ENCODE measurements around the gene SMARCD3. TPM values are rescaled to one million over a fixed set of nuclear protein-coding genes. Genes with fewer than 3 reads are reported as not detected.

The SMARCD3 gene
- total RNA-seq, 2 experiments from 2014 or later = 1.5 to 1.9 TPM

GRCh38 chr7:151198945-151199848 is 49.3 kb downstream of the SMARCD3 start:
- Histone ChIP-seq H3K4me2 (ENCODE audit: low read length) (no peak overlapping the region), H3K4me1 (ENCODE audit: insufficient read depth, low read length, poor library complexity, severe bottlenecking) (no peaks in the 10 kb centered on the region), H3K9me2 (ENCODE audit: insufficient read depth, low read length) (no peaks in the 10 kb centered on the region), H3K9me3 (ENCODE audit: low read length) (no peaks in the 10 kb centered on the region), H3K27ac (ENCODE audit: low read depth, low read length, poor library complexity, severe bottlenecking) (no peak overlapping the region), H4K20me1 (ENCODE audit: insufficient read depth, low read length) (no peaks in the 10 kb centered on the region), H3K79me2 (ENCODE audit: insufficient read depth, low read depth, low read length) (no peaks in the 10 kb centered on the region), H2AFZ (ENCODE audit: low read length) (no peak overlapping the region), H3K4me3 (ENCODE audit: low read depth, low read length, poor library complexity, severe bottlenecking) (no peak overlapping the region), H3K36me3 (ENCODE audit: insufficient read depth, low read length) (no peaks in the 10 kb centered on the region)
- DNase-seq (ENCODE audit: low spot score) = no peak
- ChIA-PET CTCF (ENCODE audit: unreplicated experiment) (interaction anchor here (0.5 kb wide), 1 partner anchor 20 kb away, joined by 3 read pairs; no protein-coding TSS in a partner anchor), POLR2A (no interaction called here)
- intact Hi-C loops (cut with micrococcal nuclease; ENCODE audit: unreplicated experiment) = no loop called here
- no TSS peak for BruUV-seq (replicated peaks)
- TF ChIP-seq CTCF (conservative IDR thresholded peaks at IDR 0.05; ENCODE audit: low read length) (no peak), EZH2phosphoT487 (IDR thresholded peaks at IDR 0.05; ENCODE audit: borderline replicate concordance, low read depth, low read length) (no peak)

GRCh38 chr7:151197932-151198331 is 50.6 kb downstream of the SMARCD3 start:
- intact Hi-C loops (cut with micrococcal nuclease; ENCODE audit: unreplicated experiment) = no loop called here
- no peaks in the 10 kb centered on the region for H3K9me3 ChIP-seq (ENCODE audit: low read length)
- H3K27ac ChIP-seq (ENCODE audit: low read depth, low read length, poor library complexity, severe bottlenecking) = no peak overlapping the region
- no peak overlapping the region for H3K4me2 ChIP-seq (ENCODE audit: low read length)
- H4K20me1 ChIP-seq (ENCODE audit: insufficient read depth, low read length) = no peaks in the 10 kb centered on the region
- H3K4me1 ChIP-seq (ENCODE audit: insufficient read depth, low read length, poor library complexity, severe bottlenecking) = no peaks in the 10 kb centered on the region
- ChIA-PET POLR2A (no interaction called here), CTCF (ENCODE audit: unreplicated experiment) (no interaction called here)
- H2AFZ ChIP-seq (ENCODE audit: low read length) = no peak overlapping the region
- no peak overlapping the region for H3K4me3 ChIP-seq (ENCODE audit: low read depth, low read length, poor library complexity, severe bottlenecking)
- no peaks in the 10 kb centered on the region for H3K36me3 ChIP-seq (ENCODE audit: insufficient read depth, low read length)
- no TSS peak for BruUV-seq (replicated peaks)
- no peaks in the 10 kb centered on the region for H3K79me2 ChIP-seq (ENCODE audit: insufficient read depth, low read depth, low read length)
- H3K9me2 ChIP-seq (ENCODE audit: insufficient read depth, low read length) = no peaks in the 10 kb centered on the region
- TF ChIP-seq CTCF (conservative IDR thresholded peaks at IDR 0.05; ENCODE audit: low read length) = no peak
- no peak for TF ChIP-seq EZH2phosphoT487 (IDR thresholded peaks at IDR 0.05; ENCODE audit: borderline replicate concordance, low read depth, low read length)
- no peak for DNase-seq (ENCODE audit: low spot score)
